CD4-positive, alpha-beta T cell (primary cell): ENCODE measurements around the gene PLA2R1. TPM values are rescaled to one million over a fixed set of nuclear protein-coding genes. Genes with fewer than 3 reads are reported as not detected.
"Not testable (repeated sequence)": the region's sequence is repeated elsewhere in the genome, so short reads cannot be mapped to it uniquely, and the experiment has no call there.

Experiments used
- ATAC-seq: fragments of 200-7000 bp; cut with Tn5 transposase; one replicate; pipeline ENCODE4 v1.10.0; 2022; ENCODE audit warnings: mild to moderate bottlenecking; ENCODE audit not compliant: poor library complexity
- CTCF ChIA-PET: fragments of 350-600 bp; sonication (Branson Sonifier 250); formaldehyde crosslinking; loops from one replicate; lab custom pipeline; 2021; ENCODE audit warnings: antibody characterized with exemption, inconsistent platforms; lab: Charles Lee
- POLR2A ChIA-PET: fragments of 350-600 bp; sonication (Branson Sonifier 250); formaldehyde crosslinking; loops from one replicate; lab custom pipeline; 2021; ENCODE audit warnings: antibody characterized with exemption, inconsistent platforms; lab: Charles Lee
- DNase-seq, 14 experiments: peaks; one replicate each; pipeline ENCODE4 v3.0.0-alpha.2; 2013 to 2020; ENCODE audit warnings: mixed read lengths in 2 of 14
- H3K27ac ChIP-seq, 2 donors: one replicate each; pipeline versions ENCODE4 v1.5.1 to v1.7.0; 2013; ENCODE audit warnings: low read length in 2 of 2, low read depth in 1 of 2, mild to moderate bottlenecking in 1 of 2
- H3K27me3 ChIP-seq, 2 experiments: 1 replicate in 1 of 2; 2 replicates in 1 of 2; pipeline versions ENCODE4 v1.6.1 to v1.7.0; 2013; ENCODE audit warnings: low read length in 2 of 2, control low read depth in 1 of 2, mild to moderate bottlenecking in 1 of 2, moderate library complexity in 1 of 2; ENCODE audit not compliant: insufficient read depth in 2 of 2, control insufficient read depth in 1 of 2
- H3K36me3 ChIP-seq: one replicate; pipeline ENCODE4 v1.6.1; 2013; ENCODE audit warnings: low read length, control low read depth; ENCODE audit not compliant: insufficient read depth
- H3K4me1 ChIP-seq: one replicate; pipeline ENCODE4 v1.6.1; 2013; ENCODE audit warnings: low read length, control low read depth; ENCODE audit not compliant: insufficient read depth
- H3K4me3 ChIP-seq: one replicate; pipeline ENCODE4 v1.5.1; 2013; ENCODE audit warnings: mild to moderate bottlenecking, low read length, moderate library complexity
- H3K9me3 ChIP-seq, 2 experiments: 1 replicate in 1 of 2; 2 replicates in 1 of 2; pipeline versions ENCODE4 v1.6.1 to v1.7.0; 2013; ENCODE audit warnings: low read length in 2 of 2, mild to moderate bottlenecking in 2 of 2, control low read depth in 1 of 2, moderate library complexity in 1 of 2; ENCODE audit not compliant: control insufficient read depth in 1 of 2, insufficient read depth in 1 of 2
- H3K27ac Mint-ChIP-seq: one replicate; pipeline ENCODE4 v1.8.0; 2020; ENCODE audit warnings: mixed read lengths
- H3K27me3 Mint-ChIP-seq: one replicate; pipeline ENCODE4 v1.8.0; 2021; ENCODE audit warnings: mixed read lengths
- H3K36me3 Mint-ChIP-seq: one replicate; pipeline ENCODE4 v1.8.0; 2021; ENCODE audit warnings: low read depth, mixed read lengths
- H3K4me1 Mint-ChIP-seq: one replicate; pipeline ENCODE4 v1.8.0; 2021; ENCODE audit warnings: low read depth, mixed read lengths
- H3K4me3 Mint-ChIP-seq: one replicate; pipeline ENCODE4 v1.8.0; 2020; ENCODE audit warnings: mild to moderate bottlenecking, mixed read lengths
- H3K9me3 Mint-ChIP-seq: one replicate; pipeline ENCODE4 v1.8.0; 2020; ENCODE audit warnings: mixed read lengths
- intact Hi-C, 2 experiments: fragments of 100-400 bp; cut with DNase I in 1 of 2; cut with micrococcal nuclease in 1 of 2; formaldehyde crosslinking; loops; one replicate each; pipeline versions ENCODE4 v1.15.1 to v1.9.0; 2023 to 2025; cut with DNase I, micrococcal nuclease
- total RNA-seq, 174 experiments: library from RNA in 2 of 174; stranded (reverse) in 2 of 174; gene quantifications; one replicate each; pipeline ENCODE4 v1.2.3 and lab custom pipeline; 2021 to 2026
- TF ChIP-seq, protein P1 (sequence below): fragments of 200-600 bp; IDR thresholded peaks from one replicate; pipeline ENCODE4 v1.8.0; 2022; ENCODE audit warnings: antibody characterized with exemption, mild to moderate bottlenecking

PLA2R1 gene
- total RNA-seq, 2 experiments from 2014 or later = not detected

- H3K4me3 ChIP-seq = no peak overlapping the region
- no peaks in the 10 kb centered on the region for H3K9me3 ChIP-seq
- Mint-ChIP-seq H3K36me3 (no peaks in the 10 kb centered on the region), H3K27me3 (no peaks in the 10 kb centered on the region), H3K4me1 (no peaks in the 10 kb centered on the region), H3K9me3 (no peaks in the 10 kb centered on the region), H3K27ac (no peak overlapping the region), H3K4me3 (no peak overlapping the region)
- TF ChIP-seq, protein P1, sequence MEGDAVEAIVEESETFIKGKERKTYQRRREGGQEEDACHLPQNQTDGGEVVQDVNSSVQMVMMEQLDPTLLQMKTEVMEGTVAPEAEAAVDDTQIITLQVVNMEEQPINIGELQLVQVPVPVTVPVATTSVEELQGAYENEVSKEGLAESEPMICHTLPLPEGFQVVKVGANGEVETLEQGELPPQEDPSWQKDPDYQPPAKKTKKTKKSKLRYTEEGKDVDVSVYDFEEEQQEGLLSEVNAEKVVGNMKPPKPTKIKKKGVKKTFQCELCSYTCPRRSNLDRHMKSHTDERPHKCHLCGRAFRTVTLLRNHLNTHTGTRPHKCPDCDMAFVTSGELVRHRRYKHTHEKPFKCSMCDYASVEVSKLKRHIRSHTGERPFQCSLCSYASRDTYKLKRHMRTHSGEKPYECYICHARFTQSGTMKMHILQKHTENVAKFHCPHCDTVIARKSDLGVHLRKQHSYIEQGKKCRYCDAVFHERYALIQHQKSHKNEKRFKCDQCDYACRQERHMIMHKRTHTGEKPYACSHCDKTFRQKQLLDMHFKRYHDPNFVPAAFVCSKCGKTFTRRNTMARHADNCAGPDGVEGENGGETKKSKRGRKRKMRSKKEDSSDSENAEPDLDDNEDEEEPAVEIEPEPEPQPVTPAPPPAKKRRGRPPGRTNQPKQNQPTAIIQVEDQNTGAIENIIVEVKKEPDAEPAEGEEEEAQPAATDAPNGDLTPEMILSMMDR = peak; percentile 28
- no peak overlapping the region for H3K27ac ChIP-seq
- H3K27me3 ChIP-seq = no peaks in the 10 kb centered on the region
- DNase-seq (peak in 5 of 14 experiments; percentile 4 to 34 (median 13)), ATAC-seq (no peak)
- no peaks in the 10 kb centered on the region for H3K36me3 ChIP-seq
- H3K4me1 ChIP-seq = no peaks in the 10 kb centered on the region
- intact Hi-C loops = loop anchor here in 1 of 2 experiments (5.0 kb wide), 1 partner anchor 1066 kb away; no protein-coding TSS in a partner anchor
- ChIA-PET CTCF (interaction anchor here (0.9 kb wide), 1 partner anchor 10 kb away, joined by 3 read pairs; no protein-coding TSS in a partner anchor), POLR2A (no interaction called here)
These were observed 94.0 kb downstream of the PLA2R1 start for GRCh38 chr2:159968279-159968900.

- no peaks in the 10 kb centered on the region for H3K36me3 Mint-ChIP-seq
- peaks cover 0 to 8% of the 10 kb centered on the region in 2 experiments for H3K27me3 ChIP-seq
- no peaks in the 10 kb centered on the region for H3K4me1 Mint-ChIP-seq
- no peak for ATAC-seq
- H3K27me3 Mint-ChIP-seq = no peaks in the 10 kb centered on the region
- TF ChIP-seq, protein P1 = no peak
- intact Hi-C loops = no loop called here
- H3K9me3 ChIP-seq = no peaks in the 10 kb centered on the region
- no peak for DNase-seq
- ChIA-PET POLR2A (no interaction called here), CTCF (no interaction called here)
- no peak overlapping the region for H3K4me3 ChIP-seq
- no peak overlapping the region for H3K4me3 Mint-ChIP-seq
- no peaks in the 10 kb centered on the region for H3K9me3 Mint-ChIP-seq
- H3K27ac Mint-ChIP-seq = no peak overlapping the region
- H3K4me1 ChIP-seq = no peaks in the 10 kb centered on the region
- H3K27ac ChIP-seq = no peak overlapping the region
- no peaks in the 10 kb centered on the region for H3K36me3 ChIP-seq
These were observed 98.7 kb downstream of the PLA2R1 start for GRCh38 chr2:159963700-159964099.

DNA sequence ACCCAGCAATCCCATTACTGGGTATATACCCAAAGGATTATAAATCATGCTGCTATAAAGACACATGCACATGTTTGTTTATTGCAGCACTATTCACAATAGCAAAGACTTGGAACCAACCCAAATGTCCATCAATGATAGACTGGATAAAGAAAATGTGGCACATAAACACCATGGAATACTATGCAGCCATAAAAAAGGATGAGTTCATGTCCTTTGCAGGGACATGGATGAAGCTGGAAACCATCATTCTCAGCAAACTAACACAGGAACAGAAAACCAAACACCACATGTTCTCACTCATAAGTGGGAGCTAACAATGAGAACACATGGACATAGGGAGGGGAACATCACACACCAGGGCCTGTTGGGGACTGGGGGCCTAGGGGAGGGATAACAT is 99.9 kb downstream of the PLA2R1 start:
- intact Hi-C loops, H3K4me3 Mint-ChIP-seq: not testable (repeated sequence)

DNA sequence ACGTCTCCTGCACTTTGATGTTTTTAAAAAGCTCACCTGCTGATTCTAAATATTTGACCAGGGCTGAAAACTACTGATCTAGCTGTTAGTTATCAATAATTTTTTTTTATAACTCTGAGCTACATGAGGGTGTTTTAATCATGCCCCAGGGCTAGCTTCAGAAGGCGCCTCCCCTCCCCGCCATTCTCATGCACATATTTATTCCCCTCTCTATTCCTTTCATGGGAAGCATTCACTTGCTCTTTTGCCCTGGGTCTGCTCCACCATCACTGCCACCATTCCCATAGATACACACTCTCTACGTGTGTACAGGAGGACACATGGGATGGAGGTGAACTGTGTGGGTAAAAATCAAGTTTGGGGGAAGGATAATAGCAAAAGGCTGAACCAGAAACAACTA is 101.0 kb downstream of the PLA2R1 start:
- H3K4me1 Mint-ChIP-seq = no peaks in the 10 kb centered on the region
- H3K36me3 Mint-ChIP-seq = no peaks in the 10 kb centered on the region
- ChIA-PET POLR2A (no interaction called here), CTCF (no interaction called here)
- Histone ChIP-seq H3K27me3 (peaks cover 0 to 8% of the 10 kb centered on the region in 2 experiments), H3K27ac (no peak overlapping the region), H3K9me3 (no peaks in the 10 kb centered on the region), H3K4me3 (no peak overlapping the region), H3K4me1 (no peaks in the 10 kb centered on the region), H3K36me3 (no peaks in the 10 kb centered on the region)
- intact Hi-C loops = no loop called here
- no peaks in the 10 kb centered on the region for H3K9me3 Mint-ChIP-seq
- DNase-seq = no peak
- H3K27me3 Mint-ChIP-seq = no peaks in the 10 kb centered on the region
- TF ChIP-seq, protein P1 = no peak
- no peak overlapping the region for H3K4me3 Mint-ChIP-seq
- ATAC-seq = no peak
- no peak overlapping the region for H3K27ac Mint-ChIP-seq

More for the DNA sequence above, 99.9 kb downstream of the PLA2R1 start:
- H3K36me3 Mint-ChIP-seq, CTCF ChIA-PET, H3K9me3 ChIP-seq, H3K4me3 ChIP-seq, H3K36me3 ChIP-seq, POLR2A ChIA-PET, H3K4me1 ChIP-seq, DNase-seq, H3K4me1 Mint-ChIP-seq, H3K27me3 ChIP-seq, ATAC-seq, H3K9me3 Mint-ChIP-seq, H3K27me3 Mint-ChIP-seq, H3K27ac Mint-ChIP-seq, H3K27ac ChIP-seq: not testable (repeated sequence)
